Measurements from ENCODE around the gene KLK5.

Gene KLK5

GRCh38 chr19:50932690-50933083 is 20.2 kb downstream of the KLK5 start:
- Histone ChIP-seq H3K79me2 (ENCODE audit: insufficient read depth, low read length) (no peaks in the 10 kb centered on the region), H2AFZ (ENCODE audit: low read length) (no peak overlapping the region), H3K4me1 (ENCODE audit: insufficient read depth, low read length, poor library complexity, severe bottlenecking) (no peaks in the 10 kb centered on the region), H3K36me3 (ENCODE audit: insufficient read depth, low read length) (no peaks in the 10 kb centered on the region), H3K9me2 (replicated peaks; ENCODE audit: low read depth, low read length) (no peaks in the 10 kb centered on the region), H3F3A (ENCODE audit: low read depth) (no peaks in the 10 kb centered on the region), H3K4me2 (ENCODE audit: low read depth, low read length, poor library complexity, severe bottlenecking) (no peak overlapping the region), H3K9ac (ENCODE audit: low read depth, low read length, poor library complexity, severe bottlenecking) (no peak overlapping the region), H3K27me3 (ENCODE audit: insufficient read depth, low read length, poor library complexity, severe bottlenecking) (no peaks in the 10 kb centered on the region), H3K9me3 (ENCODE audit: insufficient read depth, low read depth, low read length) (no peaks in the 10 kb centered on the region), H3K4me3 (ENCODE audit: low read length, poor library complexity, severe bottlenecking) (no peak overlapping the region), H4K20me1 (ENCODE audit: insufficient read depth, low read length, poor library complexity, severe bottlenecking) (no peaks in the 10 kb centered on the region)
- TF ChIP-seq, protein P1, sequence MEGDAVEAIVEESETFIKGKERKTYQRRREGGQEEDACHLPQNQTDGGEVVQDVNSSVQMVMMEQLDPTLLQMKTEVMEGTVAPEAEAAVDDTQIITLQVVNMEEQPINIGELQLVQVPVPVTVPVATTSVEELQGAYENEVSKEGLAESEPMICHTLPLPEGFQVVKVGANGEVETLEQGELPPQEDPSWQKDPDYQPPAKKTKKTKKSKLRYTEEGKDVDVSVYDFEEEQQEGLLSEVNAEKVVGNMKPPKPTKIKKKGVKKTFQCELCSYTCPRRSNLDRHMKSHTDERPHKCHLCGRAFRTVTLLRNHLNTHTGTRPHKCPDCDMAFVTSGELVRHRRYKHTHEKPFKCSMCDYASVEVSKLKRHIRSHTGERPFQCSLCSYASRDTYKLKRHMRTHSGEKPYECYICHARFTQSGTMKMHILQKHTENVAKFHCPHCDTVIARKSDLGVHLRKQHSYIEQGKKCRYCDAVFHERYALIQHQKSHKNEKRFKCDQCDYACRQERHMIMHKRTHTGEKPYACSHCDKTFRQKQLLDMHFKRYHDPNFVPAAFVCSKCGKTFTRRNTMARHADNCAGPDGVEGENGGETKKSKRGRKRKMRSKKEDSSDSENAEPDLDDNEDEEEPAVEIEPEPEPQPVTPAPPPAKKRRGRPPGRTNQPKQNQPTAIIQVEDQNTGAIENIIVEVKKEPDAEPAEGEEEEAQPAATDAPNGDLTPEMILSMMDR (conservative IDR thresholded peaks at IDR 0.05; ENCODE audit: low read length), result no peak
- no peak for TF ChIP-seq EZH2phosphoT487 (IDR thresholded peaks at IDR 0.05; ENCODE audit: borderline replicate concordance)

DNA sequence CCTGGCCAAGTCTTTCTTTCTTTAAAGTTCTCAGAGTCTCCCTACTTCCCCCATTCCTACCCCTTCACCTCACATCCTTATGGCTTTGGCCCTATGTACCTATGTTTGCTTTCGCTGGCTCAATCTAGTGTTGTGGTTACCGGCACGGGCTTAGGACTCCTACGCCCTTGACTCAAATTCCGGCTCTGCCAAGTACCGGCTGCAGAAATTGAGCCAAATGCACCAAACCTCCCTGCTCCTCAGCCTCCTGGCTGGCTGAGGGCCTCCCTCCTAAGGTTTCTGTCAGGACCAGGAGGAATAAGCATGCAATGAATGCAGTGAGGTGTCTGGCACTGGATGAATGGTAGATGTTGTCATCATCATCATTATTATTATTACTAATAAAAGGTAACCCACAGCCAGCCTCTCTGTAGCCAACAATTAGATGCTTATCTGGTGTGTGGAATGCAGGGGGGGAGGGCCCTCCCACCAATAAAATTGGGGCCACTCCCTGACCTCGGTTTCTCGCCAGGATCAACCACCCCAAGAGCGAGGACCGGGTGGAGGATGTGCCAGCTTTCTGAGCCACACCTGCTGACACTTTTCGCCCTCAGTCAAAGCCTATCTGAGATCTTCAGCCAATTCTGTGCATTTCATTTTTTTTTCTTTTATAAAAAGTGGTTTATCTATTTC is 20.7 kb downstream of the KLK5 start:
- Histone ChIP-seq H4K20me1 (ENCODE audit: insufficient read depth, low read length, poor library complexity, severe bottlenecking) (no peaks in the 10 kb centered on the region), H3K9me2 (replicated peaks; ENCODE audit: low read depth, low read length) (no peaks in the 10 kb centered on the region), H3K27me3 (ENCODE audit: insufficient read depth, low read length, poor library complexity, severe bottlenecking) (no peaks in the 10 kb centered on the region), H3K36me3 (ENCODE audit: insufficient read depth, low read length) (no peaks in the 10 kb centered on the region), H3F3A (ENCODE audit: low read depth) (no peaks in the 10 kb centered on the region), H3K9ac (ENCODE audit: low read depth, low read length, poor library complexity, severe bottlenecking) (no peak overlapping the region), H3K4me2 (ENCODE audit: low read depth, low read length, poor library complexity, severe bottlenecking) (no peak overlapping the region), H3K4me3 (ENCODE audit: low read length, poor library complexity, severe bottlenecking) (no peak overlapping the region), H3K9me3 (ENCODE audit: insufficient read depth, low read depth, low read length) (no peaks in the 10 kb centered on the region), H2AFZ (ENCODE audit: low read length) (no peak overlapping the region), H3K79me2 (ENCODE audit: insufficient read depth, low read length) (no peaks in the 10 kb centered on the region), H3K4me1 (ENCODE audit: insufficient read depth, low read length, poor library complexity, severe bottlenecking) (no peaks in the 10 kb centered on the region)
- TF ChIP-seq, protein P1 (conservative IDR thresholded peaks at IDR 0.05; ENCODE audit: low read length), result no peak
- no peak for TF ChIP-seq EZH2phosphoT487 (IDR thresholded peaks at IDR 0.05; ENCODE audit: borderline replicate concordance)

- Histone ChIP-seq H3K4me2 (ENCODE audit: low read depth, low read length, poor library complexity, severe bottlenecking) (no peak overlapping the region), H3K9me3 (ENCODE audit: insufficient read depth, low read depth, low read length) (no peaks in the 10 kb centered on the region), H3K4me1 (ENCODE audit: insufficient read depth, low read length, poor library complexity, severe bottlenecking) (no peaks in the 10 kb centered on the region), H3K36me3 (ENCODE audit: insufficient read depth, low read length) (no peaks in the 10 kb centered on the region), H4K20me1 (ENCODE audit: insufficient read depth, low read length, poor library complexity, severe bottlenecking) (no peaks in the 10 kb centered on the region), H3K27me3 (ENCODE audit: insufficient read depth, low read length, poor library complexity, severe bottlenecking) (no peaks in the 10 kb centered on the region), H3F3A (ENCODE audit: low read depth) (no peaks in the 10 kb centered on the region), H3K9ac (ENCODE audit: low read depth, low read length, poor library complexity, severe bottlenecking) (no peak overlapping the region), H3K79me2 (ENCODE audit: insufficient read depth, low read length) (no peaks in the 10 kb centered on the region), H3K4me3 (ENCODE audit: low read length, poor library complexity, severe bottlenecking) (no peak overlapping the region), H3K9me2 (replicated peaks; ENCODE audit: low read depth, low read length) (no peaks in the 10 kb centered on the region), H2AFZ (ENCODE audit: low read length) (no peak overlapping the region)
- TF ChIP-seq EZH2phosphoT487 (IDR thresholded peaks at IDR 0.05; ENCODE audit: borderline replicate concordance), result no peak
- TF ChIP-seq, protein P1 (conservative IDR thresholded peaks at IDR 0.05; ENCODE audit: low read length), result no peak
These were observed 21.8 kb downstream of the KLK5 start for GRCh38 chr19:50931023-50931422.

Data from Loucy (cell line).